HL-60 (cell line): Measurements from ENCODE around the gene THSD8.

Experiments used
- DNase-seq, 2 experiments: peaks; one replicate each; pipeline ENCODE4 v3.0.0-alpha.2; 2010 to 2020; ENCODE audit warnings: low read depth in 1 of 2, low spot score in 1 of 2
- H3K27ac ChIP-seq: fragments of 250-450 bp; sonication (Bioruptor Pico); replicated peaks from 2 replicates; pipeline ENCODE4 v1.5.1; 2020; ENCODE audit warnings: mild to moderate bottlenecking, moderate library complexity
- H3K27me3 ChIP-seq: fragments of 250-450 bp; sonication (Bioruptor Pico); 2 replicates; pipeline ENCODE4 v1.5.1; 2021; ENCODE audit warnings: mild to moderate bottlenecking, moderate library complexity; ENCODE audit not compliant: insufficient read depth, poor library complexity, severe bottlenecking
- H3K4me3 ChIP-seq: replicated peaks from 2 replicates; pipeline ENCODE4 v1.5.1; 2011; ENCODE audit warnings: mild to moderate bottlenecking, control low read depth, low read length; ENCODE audit not compliant: insufficient read depth
- CTCF ChIP-seq: IDR thresholded peaks from one replicate; pipeline ENCODE4 v1.5.1; 2011; ENCODE audit warnings: low read length, control low read depth, inconsistent platforms; ENCODE audit not compliant: insufficient read depth
- GABPA ChIP-seq: IDR thresholded peaks from 2 replicates; pipeline ENCODE4 v1.6.1; 2012; ENCODE audit warnings: low read depth
- POLR2AphosphoS5 ChIP-seq: IDR thresholded peaks from 2 replicates; pipeline ENCODE4 v1.6.1; 2012; ENCODE audit warnings: low read depth
- REST ChIP-seq: IDR thresholded peaks from 2 replicates; pipeline ENCODE4 v1.6.1; 2012; ENCODE audit warnings: low read depth; ENCODE audit not compliant: insufficient replicate concordance
- SPI1 ChIP-seq: IDR thresholded peaks from 2 replicates; pipeline ENCODE4 v1.6.1; 2012; ENCODE audit warnings: low read depth, mild to moderate bottlenecking, borderline replicate concordance

THSD8 gene

GRCh38 chr19:12779162-12779993, 22.5 kb upstream of the THSD8 start:
- Histone ChIP-seq H3K4me3 (no peak overlapping the region), H3K27ac (peak overlapping the region; percentile 88), H3K27me3 (no peaks in the 10 kb centered on the region)
- DNase-seq = no peak
- TF ChIP-seq POLR2AphosphoS5 = no peak
- TF ChIP-seq SPI1 = no peak
- TF ChIP-seq REST = no peak
- TF ChIP-seq CTCF = no peak
- TF ChIP-seq GABPA = no peak

GRCh38 chr19:12782174-12782423, 19.8 kb upstream of the THSD8 start:
- Histone ChIP-seq H3K4me3 (peak overlapping the region; percentile 36), H3K27ac (peak overlapping the region; percentile 95), H3K27me3 (no peaks in the 10 kb centered on the region)
- TF ChIP-seq POLR2AphosphoS5 (0 out of 2 replicates have a peak, but pooled peaks have one; percentile 33), CTCF (no peak)
- no peak for DNase-seq

GRCh38 chr19:12782424-12783290, 19.2 kb upstream of the THSD8 start:
- H3K27ac ChIP-seq = peak overlapping the region; percentile 95
- no peak for TF ChIP-seq REST
- no peak for TF ChIP-seq SPI1
- peak overlapping the region; percentile 36 for H3K4me3 ChIP-seq
- peak; percentile 80 to 91 for DNase-seq
- no peaks in the 10 kb centered on the region for H3K27me3 ChIP-seq

GRCh38 chr19:12783291-12783848, 18.5 kb upstream of the THSD8 start:
- no peak for DNase-seq
- Histone ChIP-seq H3K4me3 (peak overlapping the region; percentile 36), H3K27ac (peak overlapping the region; percentile 95), H3K27me3 (no peaks in the 10 kb centered on the region)
- no peak for TF ChIP-seq REST
- TF ChIP-seq POLR2AphosphoS5 = no peak
- TF ChIP-seq SPI1 = no peak
